Endothelial cell of umbilical vein (primary cell): ENCODE measurements around the gene NRF1. TPM values are rescaled to one million over a fixed set of nuclear protein-coding genes. Genes with fewer than 3 reads are reported as not detected.

Experiments
- BruUV-seq: library from RNA; stranded (reverse); fragments of 400-500 nt; replicated peaks from 2 replicates; lab custom pipeline; 2021; lab: Mats Ljungman, UMichigan
- CTCF ChIA-PET: fragments of 300-600, 350-600 bp; sonication (Branson Sonifier 250); formaldehyde crosslinking; loops from one replicate; lab custom pipeline; 2021; ENCODE audit warnings: antibody characterized with exemption, inconsistent platforms; lab: Charles Lee
- POLR2A ChIA-PET: fragments of 300-600, 350-600 bp; sonication (Branson Sonifier 250); formaldehyde crosslinking; loops from one replicate; lab custom pipeline; 2021; ENCODE audit warnings: antibody characterized with exemption, inconsistent platforms; lab: Charles Lee
- DNase-seq: peaks from one replicate; pipeline ENCODE4 v3.0.0-alpha.2; 2011; ENCODE audit warnings: low read depth, low spot score
- FAIRE-seq: peaks from 2 replicates; lab custom pipeline; 2011; peaks lifted over from hg19 to GRCh38; lab: Jason Lieb, UNC
- H2AFZ ChIP-seq: 2 replicates; pipeline ENCODE4 v1.6.0; 2012; ENCODE audit warnings: low read depth, low read length, control low read depth, inconsistent platforms
- H3K27ac ChIP-seq: 2 replicates; pipeline ENCODE4 v1.5.1; 2011; ENCODE audit warnings: low read depth, mild to moderate bottlenecking, control low read depth, low read length, moderate library complexity; ENCODE audit not compliant: insufficient read depth
- H3K27me3 ChIP-seq, 2 experiments: 2 replicates each; pipeline versions ENCODE4 v1.6.0 to v1.6.1; 2011; ENCODE audit warnings: low read length in 2 of 2, mixed read lengths in 1 of 2; ENCODE audit not compliant: control insufficient read depth in 2 of 2, insufficient read depth in 2 of 2
- H3K36me3 ChIP-seq, 2 experiments: 2 replicates in 1 of 2; 3 replicates in 1 of 2; pipeline ENCODE4 v1.5.1; 2011; ENCODE audit warnings: low read length in 2 of 2, mild to moderate bottlenecking in 1 of 2, moderate library complexity in 1 of 2; ENCODE audit not compliant: control insufficient read depth in 2 of 2, insufficient read depth in 2 of 2; ENCODE audit errors: extremely low read depth in 1 of 2
- H3K4me1 ChIP-seq: 3 replicates; pipeline ENCODE4 v1.5.1; 2011; ENCODE audit warnings: mild to moderate bottlenecking, low read length; ENCODE audit not compliant: control insufficient read depth, insufficient read depth; ENCODE audit errors: extremely low read depth
- H3K4me2 ChIP-seq: 2 replicates; pipeline ENCODE4 v1.6.1; 2011; ENCODE audit warnings: low read length, control low read depth, mixed read lengths; ENCODE audit not compliant: insufficient read depth
- H3K4me3 ChIP-seq, 3 experiments: fragments of 200-600 bp in 1 of 3; sonication (generic), shearing (Covaris generic) in 1 of 3; replicated peaks in 1 of 3; 2 replicates each; pipeline ENCODE4 v1.5.1; 2011 to 2016; ENCODE audit warnings: control low read depth in 3 of 3, low read length in 3 of 3, mild to moderate bottlenecking in 2 of 3, inconsistent platforms in 1 of 3, low read depth in 1 of 3, moderate library complexity in 1 of 3; ENCODE audit not compliant: insufficient read depth in 1 of 3
- H3K79me2 ChIP-seq: 2 replicates; pipeline ENCODE4 v1.6.0; 2012; ENCODE audit warnings: low read length, inconsistent platforms; ENCODE audit not compliant: control insufficient read depth, insufficient read depth
- H3K9ac ChIP-seq: replicated peaks from 2 replicates; pipeline ENCODE3; 2011; ENCODE audit warnings: low read length, control low read depth; ENCODE audit not compliant: insufficient read depth; ENCODE audit errors: extremely low read depth
- H3K9me1 ChIP-seq: replicated peaks from 3 replicates; pipeline ENCODE4 v1.6.0; 2011; ENCODE audit warnings: mild to moderate bottlenecking, low read length; ENCODE audit not compliant: control insufficient read depth, insufficient read depth; ENCODE audit errors: extremely low read depth
- H3K9me3 ChIP-seq: replicated peaks from 2 replicates; pipeline ENCODE4 v1.5.1; 2012; ENCODE audit warnings: low read length, inconsistent platforms; ENCODE audit not compliant: control insufficient read depth, insufficient read depth
- H4K20me1 ChIP-seq: replicated peaks from 2 replicates; pipeline ENCODE3; 2011; ENCODE audit warnings: mild to moderate bottlenecking, low read length; ENCODE audit not compliant: control insufficient read depth, insufficient read depth; ENCODE audit errors: extremely low read depth
- CTCF ChIP-seq, 2 donors: IDR thresholded peaks; 1 replicate in 1 of 2; 2 replicates in 1 of 2; pipeline ENCODE4 v1.5.1; 2011; ENCODE audit warnings: low read length in 2 of 2, mild to moderate bottlenecking in 2 of 2, moderate library complexity in 2 of 2, control low read depth in 1 of 2, inconsistent platforms in 1 of 2, low read depth in 1 of 2; ENCODE audit not compliant: insufficient read depth in 1 of 2; ENCODE audit errors: extremely low read depth in 1 of 2
- EZH2 ChIP-seq: IDR thresholded peaks from 2 replicates; pipeline ENCODE4 v1.6.1; 2012; ENCODE audit warnings: borderline replicate concordance, low read depth, mild to moderate bottlenecking, moderate library complexity, low read length, inconsistent platforms; ENCODE audit not compliant: severe bottlenecking
- FOS ChIP-seq: IDR thresholded peaks from 2 replicates; pipeline ENCODE4 v1.6.1; 2011; ENCODE audit warnings: mild to moderate bottlenecking, low read length, moderate library complexity, borderline replicate concordance; ENCODE audit not compliant: insufficient read depth
- GATA2 ChIP-seq: IDR thresholded peaks from 2 replicates; pipeline ENCODE4 v1.7.0; 2011; ENCODE audit warnings: low read depth, mild to moderate bottlenecking, moderate library complexity, mixed read lengths, low read length; ENCODE audit not compliant: insufficient read length, insufficient read depth
- JUN ChIP-seq: IDR thresholded peaks from 2 replicates; pipeline ENCODE4 v1.6.1; 2011; ENCODE audit warnings: borderline replicate concordance, low read depth; ENCODE audit not compliant: insufficient read length, insufficient read depth
- MAX ChIP-seq: IDR thresholded peaks from 2 replicates; pipeline ENCODE4 v1.6.1; 2011; ENCODE audit not compliant: insufficient read depth, insufficient read length
- MYC ChIP-seq: IDR thresholded peaks from one replicate; pipeline ENCODE4 v1.6.1; 2011; ENCODE audit warnings: mild to moderate bottlenecking, low read depth, low read length
- POLR2A ChIP-seq: IDR thresholded peaks from 2 replicates; pipeline ENCODE4 v1.6.1; 2012; ENCODE audit warnings: low read depth, mild to moderate bottlenecking, control low read depth, low read length
- POLR2AphosphoS5 ChIP-seq: IDR thresholded peaks from 2 replicates; pipeline ENCODE4 v1.6.1; 2012; ENCODE audit warnings: low read depth, mild to moderate bottlenecking, control low read depth, low read length, moderate library complexity; ENCODE audit not compliant: insufficient read depth
- dilution Hi-C: fragments of 300-500 bp; cut with MboI; formaldehyde crosslinking; loops from one replicate; pipeline ENCODE4 v1.15.0; 2019; ENCODE audit warnings: low sequenced_read_pairs; ENCODE audit not compliant: extremely low pct_ligation_motif_present
- intact Hi-C: fragments of 100-400 bp; cut with micrococcal nuclease; formaldehyde crosslinking; loops from one replicate; pipeline ENCODE4 v1.10.0; 2022
- polyA plus RNA-seq, 4 experiments: library from polyadenylated mRNA; depleted of rRNA in 3 of 4; stranded (reverse) in 3 of 4; unstranded in 1 of 4; fragments of >200 nt; gene quantifications; 2 replicates each; pipeline versions ENCODE4 v1.2.1 to v1.2.3, GENCODE V29; 2011 to 2012; ENCODE audit warnings: missing spikeins in 1 of 4
- total RNA-seq: library from RNA; stranded (reverse); gene quantifications from 2 replicates; pipeline ENCODE4 v1.2.3, GENCODE V29; 2021

NRF1 gene
- total and polyA plus RNA-seq, 2 donors (not counting 3 experiments of a cell fraction or from before 2014, with no cell fraction given) = 14.6 to 20.3 TPM

GRCh38 chr7:129605960-129606614 is 5.4 kb upstream of the NRF1 start:
- ChIA-PET CTCF (interaction anchor here (1.2 to 2.5 kb wide), 4 partner anchors 11 to 263 kb away, joined by 3 to 7 read pairs (median 7); no protein-coding TSS in a partner anchor), POLR2A (interaction anchor here (0.6 kb wide), 1 partner anchor 419 kb away, joined by 3 read pairs; no protein-coding TSS in a partner anchor)
- dilution Hi-C loops = no loop called here
- BruUV-seq = no TSS peak
- peaks cover 7% of the 10 kb centered on the region for H3K4me1 ChIP-seq
- no peak overlapping the region for H2AFZ ChIP-seq
- H3K36me3 ChIP-seq = no peaks in the 10 kb centered on the region
- no peak overlapping the region for H3K9ac ChIP-seq
- no peak for DNase-seq
- H3K79me2 ChIP-seq = peaks cover 14% of the 10 kb centered on the region
- H3K27ac ChIP-seq = no peak overlapping the region
- H3K4me2 ChIP-seq = no peak overlapping the region
- no peaks in the 10 kb centered on the region for H3K9me1 ChIP-seq
- no peak overlapping the region for H3K4me3 ChIP-seq
- H3K9me3 ChIP-seq = no peaks in the 10 kb centered on the region
- FAIRE-seq = no peak
- H3K27me3 ChIP-seq = no peaks in the 10 kb centered on the region
- TF ChIP-seq MYC = no peak
- TF ChIP-seq FOS = no peak
- TF ChIP-seq POLR2AphosphoS5 = no peak
- no peak for TF ChIP-seq MAX
- TF ChIP-seq GATA2 = no peak
- TF ChIP-seq EZH2 = no peak
- TF ChIP-seq POLR2A = no peak
- no peak for TF ChIP-seq CTCF (IDR thresholded peaks at IDR 0.05; ENCODE audit: extremely low read depth in 1 of 2, insufficient read depth in 1 of 2, low read depth in 1 of 2, low read length in 2 of 2)
- TF ChIP-seq JUN = no peak
- intact Hi-C loops = no loop called here
- H4K20me1 ChIP-seq = no peaks in the 10 kb centered on the region
